Small intestine (tissue), 7 donors: ENCODE results near the gene MS4A12. TPM values are rescaled to one million over a fixed set of nuclear protein-coding genes. Genes with fewer than 3 reads are reported as not detected.

Source experiments
- DNase-seq, 2 donors: peaks; one replicate each; pipeline versions ENCODE4 v3.0.0 to v3.0.0-alpha.2; 2013
- FAIRE-seq: peaks from 2 replicates; lab custom pipeline; 2012; peaks lifted over from hg19 to GRCh38; lab: Jason Lieb, UNC
- H3K27ac ChIP-seq, 3 donors: one replicate each; pipeline ENCODE4 v1.5.1; 2013; ENCODE audit warnings: low read length in 2 of 3, mild to moderate bottlenecking in 2 of 3, control low read depth in 1 of 3, inconsistent platforms in 1 of 3, low read depth in 1 of 3, moderate library complexity in 1 of 3
- H3K27me3 ChIP-seq, 3 donors: one replicate each; pipeline ENCODE4 v1.6.1; 2013; ENCODE audit warnings: low read length in 3 of 3, inconsistent platforms in 1 of 3; ENCODE audit not compliant: control insufficient read depth in 3 of 3, insufficient read depth in 3 of 3
- H3K36me3 ChIP-seq, 3 donors: one replicate each; pipeline ENCODE4 v1.6.1; 2013; ENCODE audit warnings: low read length in 3 of 3, inconsistent platforms in 1 of 3, low read depth in 1 of 3, mild to moderate bottlenecking in 1 of 3, moderate library complexity in 1 of 3; ENCODE audit not compliant: control insufficient read depth in 3 of 3, insufficient read depth in 2 of 3
- H3K4me1 ChIP-seq, 3 donors: one replicate each; pipeline ENCODE4 v1.6.1; 2013; ENCODE audit warnings: low read length in 2 of 3, inconsistent platforms in 1 of 3, low read depth in 1 of 3, mild to moderate bottlenecking in 1 of 3, moderate library complexity in 1 of 3; ENCODE audit not compliant: control insufficient read depth in 3 of 3, insufficient read depth in 2 of 3
- H3K4me3 ChIP-seq, 3 donors: one replicate each; pipeline ENCODE4 v1.5.1; 2013; ENCODE audit warnings: low read length in 3 of 3, control low read depth in 1 of 3, inconsistent platforms in 1 of 3, low read depth in 1 of 3, mild to moderate bottlenecking in 1 of 3, moderate library complexity in 1 of 3
- H3K9me3 ChIP-seq, 2 donors: one replicate each; pipeline ENCODE4 v1.6.1; 2013; ENCODE audit warnings: low read depth in 1 of 2, low read length in 1 of 2; ENCODE audit not compliant: control insufficient read depth in 2 of 2, insufficient read depth in 1 of 2
- WGBS, 3 donors: extraction: QIAGEN DNeasy Blood & Tissue Kit; methylation state at CpG; one replicate each; pipeline ENCODE4 v1.1.7; 2013; 5-methylcytosine and 5-hydroxymethylcytosine counted together
- polyA plus RNA-seq, 4 donors: library from polyadenylated mRNA; stranded (reverse) in 3 of 4; unstranded in 1 of 4; fragments of 200-250 nt in 3 of 4; fragments of 120-200 nt in 1 of 4; gene quantifications; one replicate each; pipeline versions ENCODE4 v1.2.1 to v1.2.3, GENCODE V29; 2013
- donor health status: healthy with polysubstance abuse.
- donor health status: control.
- donor health status: control.
- donor health status: Bipolar disorder and iron deficiency.
- donor health status: healthy.

MS4A12 gene
- polyA plus RNA-seq, 4 donors = 0.04 TPM; not detected in 3

DNA sequence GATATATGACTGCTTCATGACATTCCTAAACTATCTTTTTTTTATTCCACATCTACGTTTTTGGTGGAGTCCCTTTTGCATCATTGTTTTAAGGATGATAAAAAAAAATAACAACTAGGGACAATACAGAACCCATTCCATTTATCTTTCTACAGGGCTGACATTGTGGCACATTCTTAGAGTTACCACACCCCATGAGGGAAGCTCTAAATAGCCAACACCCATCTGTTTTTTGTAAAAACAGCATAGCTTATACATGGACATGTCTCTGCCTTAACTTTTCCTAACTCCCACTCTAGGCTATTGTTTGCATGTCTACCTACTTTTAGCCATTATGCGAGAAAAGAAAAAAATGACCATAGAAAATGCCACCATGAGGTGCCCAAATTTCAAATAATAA is 23.7 kb upstream of the MS4A12 start:
- FAIRE-seq (no peak), DNase-seq (no peak)
- no peaks in the 10 kb centered on the region for H3K4me1 ChIP-seq
- H3K4me3 ChIP-seq = no peak overlapping the region
- no peaks in the 10 kb centered on the region for H3K9me3 ChIP-seq
- no peaks in the 10 kb centered on the region for H3K27me3 ChIP-seq
- no peak overlapping the region for H3K27ac ChIP-seq
- H3K36me3 ChIP-seq = no peaks in the 10 kb centered on the region
- WGBS, 3 donors = 64 to 79% (median 67%) methylated on average over 2 of the region's 2 CpGs

DNA sequence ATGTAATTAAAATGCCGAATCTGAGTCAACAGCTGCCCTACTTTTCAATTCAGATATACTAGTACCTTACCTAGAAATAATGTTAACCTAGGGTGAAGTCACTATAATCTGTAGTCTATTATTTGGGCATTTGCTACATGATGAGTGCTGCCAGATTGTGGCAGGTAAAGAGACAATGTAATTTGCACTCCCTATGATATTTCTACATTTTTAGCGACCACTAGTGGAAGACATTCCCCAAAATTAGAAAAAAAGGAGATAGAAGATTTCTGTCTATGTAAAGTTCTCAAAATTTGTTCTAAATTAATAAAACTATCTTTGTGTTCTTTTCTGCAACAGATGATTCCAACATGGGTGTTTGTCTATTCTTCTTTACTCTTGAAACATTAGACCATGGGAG is 22.9 kb upstream of the MS4A12 start:
- 60 to 66% (median 63%) methylated on average over 2 of the region's 2 CpGs for WGBS, 3 donors

DNA sequence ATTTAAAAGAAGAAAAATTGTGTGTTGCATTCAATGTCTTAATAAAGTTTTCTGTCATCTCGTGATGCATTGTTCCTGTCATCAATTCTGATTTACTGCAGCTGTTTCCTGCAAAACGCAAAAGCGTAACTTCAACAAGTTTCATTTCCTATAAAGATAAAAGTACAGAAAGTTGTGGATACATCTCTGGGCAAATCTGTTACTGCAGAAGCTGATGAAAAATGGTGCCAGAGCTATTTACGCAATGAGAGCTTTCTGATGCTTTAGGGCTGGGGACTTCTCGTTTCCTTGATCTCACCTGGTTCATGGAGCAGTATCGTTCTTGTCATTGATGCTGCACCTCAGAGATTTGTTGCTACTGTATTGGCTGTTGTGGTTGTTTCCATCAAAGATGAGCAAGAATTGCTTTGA is 15.5 kb upstream of the MS4A12 start:
- FAIRE-seq (no peak), DNase-seq (no peak)
- 53 to 77% (median 59%) methylated on average over 6 of the region's 6 CpGs for WGBS, 3 donors
- H3K4me1 ChIP-seq = no peaks in the 10 kb centered on the region
- no peaks in the 10 kb centered on the region for H3K36me3 ChIP-seq
- no peaks in the 10 kb centered on the region for H3K27me3 ChIP-seq
- H3K4me3 ChIP-seq = no peak overlapping the region
- no peaks in the 10 kb centered on the region for H3K9me3 ChIP-seq
- no peak overlapping the region for H3K27ac ChIP-seq

More for the DNA sequence above, 22.9 kb upstream of the MS4A12 start:
- no peaks in the 10 kb centered on the region for H3K4me1 ChIP-seq
- no peaks in the 10 kb centered on the region for H3K36me3 ChIP-seq
- no peak overlapping the region for H3K4me3 ChIP-seq
- FAIRE-seq (no peak), DNase-seq (no peak)
- no peaks in the 10 kb centered on the region for H3K9me3 ChIP-seq
- no peak overlapping the region for H3K27ac ChIP-seq
- no peaks in the 10 kb centered on the region for H3K27me3 ChIP-seq

DNA sequence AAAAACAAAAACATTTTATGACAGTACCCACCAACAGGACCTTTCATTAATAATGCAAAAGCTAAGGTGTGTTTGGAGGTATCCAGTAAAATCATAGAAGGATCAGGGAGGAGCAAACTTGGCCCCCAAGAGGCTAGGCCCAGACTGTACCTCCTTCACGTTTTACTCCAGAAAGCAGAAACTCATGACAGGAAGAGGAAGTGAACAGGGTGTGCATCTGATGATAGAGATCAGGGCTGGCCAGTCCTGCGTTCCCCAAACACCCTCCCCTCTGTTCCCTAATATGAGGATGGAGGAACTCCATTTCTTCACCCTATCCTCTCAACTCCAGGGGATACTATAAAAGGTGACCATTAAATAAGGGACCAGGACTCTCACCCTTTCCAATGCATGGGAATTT is 10.2 kb upstream of the MS4A12 start:
- Histone ChIP-seq H3K9me3 (no peaks in the 10 kb centered on the region), H3K4me1 (no peaks in the 10 kb centered on the region), H3K27me3 (no peaks in the 10 kb centered on the region), H3K4me3 (no peak overlapping the region), H3K27ac (no peak overlapping the region), H3K36me3 (no peaks in the 10 kb centered on the region)
- 33 to 48% (median 42%) methylated on average over 2 of the region's 2 CpGs for WGBS, 3 donors
- FAIRE-seq (no peak), DNase-seq (no peak)

DNA sequence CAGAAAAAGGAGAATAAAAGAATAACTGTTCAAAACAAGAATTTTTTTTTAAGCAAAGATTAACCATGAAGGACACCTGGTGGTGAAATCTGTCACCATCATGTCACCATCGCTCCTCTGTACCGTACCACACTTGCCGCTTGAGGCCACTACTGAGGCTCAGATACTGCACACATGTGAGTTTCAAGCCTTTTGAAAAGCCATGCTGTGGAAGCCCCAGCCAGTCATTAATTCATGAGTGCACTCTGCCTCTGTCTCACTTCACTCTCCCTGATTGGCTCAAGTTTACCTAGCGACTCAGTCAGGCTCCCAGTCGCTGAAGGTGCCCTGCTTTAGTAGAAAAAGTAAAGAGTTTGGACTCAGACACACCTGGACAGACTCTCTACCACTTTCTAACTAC is 6.6 kb upstream of the MS4A12 start:
- H3K4me3 ChIP-seq = no peak overlapping the region
- FAIRE-seq = no peak

DNA sequence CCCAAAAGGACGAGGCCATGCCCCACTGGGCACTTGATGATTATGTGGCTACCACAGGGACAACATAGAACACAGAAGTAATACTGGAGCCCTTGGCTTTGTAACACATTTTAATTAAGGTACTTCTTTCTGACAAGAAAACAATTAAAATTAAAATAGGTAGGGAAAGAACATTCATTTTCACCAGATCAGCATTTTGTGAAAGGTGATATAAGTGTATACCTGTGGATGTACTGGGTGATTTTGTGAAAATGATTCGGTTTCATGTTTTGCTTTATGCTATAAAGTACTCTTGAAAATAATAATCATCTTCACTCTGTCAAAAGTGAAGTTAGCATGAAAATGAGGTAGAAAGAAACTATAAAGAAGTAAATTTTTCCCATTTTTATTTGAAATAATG is 876 bp downstream of the MS4A12 start:
- H3K4me3 ChIP-seq = no peak overlapping the region
- no peaks in the 10 kb centered on the region for H3K36me3 ChIP-seq
- DNase-seq (no peak), FAIRE-seq (no peak)
- H3K9me3 ChIP-seq = no peaks in the 10 kb centered on the region
- 83 to 88% (median 85%) methylated on average over 2 of the region's 2 CpGs for WGBS, 3 donors
- no peak overlapping the region for H3K27ac ChIP-seq
- peaks cover 0 to 2% (median 0%) of the 10 kb centered on the region in 3 donors for H3K27me3 ChIP-seq
- H3K4me1 ChIP-seq = no peaks in the 10 kb centered on the region

More for the DNA sequence above, 6.6 kb upstream of the MS4A12 start:
- WGBS, 3 donors = 43 to 72% (median 55%) methylated on average over 5 of the region's 5 CpGs
- no peaks in the 10 kb centered on the region for H3K36me3 ChIP-seq
- H3K27me3 ChIP-seq = no peaks in the 10 kb centered on the region
- no peaks in the 10 kb centered on the region for H3K4me1 ChIP-seq
- H3K9me3 ChIP-seq = no peaks in the 10 kb centered on the region
- no peak overlapping the region for H3K27ac ChIP-seq
- DNase-seq = peak; percentile 42 to 60

DNA sequence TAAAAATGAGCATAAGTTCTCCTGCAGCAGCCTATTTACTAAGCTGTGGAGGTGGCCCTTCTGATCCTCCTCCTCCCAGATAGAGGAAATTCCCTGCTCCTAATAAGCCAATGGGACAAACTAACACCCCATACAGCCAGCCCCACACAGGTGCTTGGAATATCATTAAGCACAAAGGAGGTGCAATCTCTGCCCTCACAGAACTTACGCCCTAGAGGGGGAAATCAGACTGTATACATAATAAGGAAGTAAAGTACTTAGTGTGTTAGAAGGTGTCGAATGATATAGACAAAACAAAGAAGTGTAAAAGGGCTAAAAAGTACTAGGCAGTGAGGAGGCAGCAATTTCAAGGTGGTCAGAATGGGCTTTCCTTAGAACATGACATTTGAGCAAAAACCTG is 5.8 kb downstream of the MS4A12 start:
- WGBS, 3 donors = 49 to 57% (median 52%) methylated on average over 2 of the region's 2 CpGs
- FAIRE-seq (no peak), DNase-seq (no peak)
- H3K36me3 ChIP-seq = no peaks in the 10 kb centered on the region
- peaks cover 0 to 10% (median 2%) of the 10 kb centered on the region in 3 donors for H3K4me1 ChIP-seq
- peak overlapping the region in 1 of 3 donors; percentile 32 for H3K27ac ChIP-seq
- H3K27me3 ChIP-seq = peaks cover 0 to 2% (median 0%) of the 10 kb centered on the region in 3 donors
- no peaks in the 10 kb centered on the region for H3K9me3 ChIP-seq
- no peak overlapping the region for H3K4me3 ChIP-seq

DNA sequence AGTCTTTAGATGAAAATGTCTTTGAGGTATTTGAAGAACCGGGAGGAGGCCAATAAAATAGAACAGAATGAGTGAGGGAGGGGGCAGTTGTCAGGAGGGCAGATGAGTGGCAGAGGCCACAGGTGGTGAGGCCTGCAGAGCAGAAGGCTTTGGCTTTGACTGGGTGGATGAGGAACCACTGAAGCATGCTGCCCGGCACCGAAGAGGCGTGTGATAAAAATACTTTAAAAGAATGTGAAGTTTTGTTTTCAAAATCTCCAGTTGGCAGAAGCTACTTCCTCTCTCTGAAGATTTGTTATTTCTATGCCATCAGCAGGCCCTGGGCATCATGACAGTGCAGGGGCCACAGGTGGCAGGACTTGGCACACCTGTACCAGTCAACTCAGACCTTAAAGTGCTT is 6.3 kb downstream of the MS4A12 start:
- DNase-seq (no peak), FAIRE-seq (no peak)
- Histone ChIP-seq H3K9me3 (no peaks in the 10 kb centered on the region), H3K36me3 (no peaks in the 10 kb centered on the region), H3K27ac (no peak overlapping the region), H3K4me3 (no peak overlapping the region), H3K27me3 (peaks cover 0 to 2% (median 0%) of the 10 kb centered on the region in 3 donors), H3K4me1 (peaks cover 0 to 10% (median 2%) of the 10 kb centered on the region in 3 donors)
- 54 to 75% (median 60%) methylated on average over 4 of the region's 4 CpGs for WGBS, 3 donors

DNA sequence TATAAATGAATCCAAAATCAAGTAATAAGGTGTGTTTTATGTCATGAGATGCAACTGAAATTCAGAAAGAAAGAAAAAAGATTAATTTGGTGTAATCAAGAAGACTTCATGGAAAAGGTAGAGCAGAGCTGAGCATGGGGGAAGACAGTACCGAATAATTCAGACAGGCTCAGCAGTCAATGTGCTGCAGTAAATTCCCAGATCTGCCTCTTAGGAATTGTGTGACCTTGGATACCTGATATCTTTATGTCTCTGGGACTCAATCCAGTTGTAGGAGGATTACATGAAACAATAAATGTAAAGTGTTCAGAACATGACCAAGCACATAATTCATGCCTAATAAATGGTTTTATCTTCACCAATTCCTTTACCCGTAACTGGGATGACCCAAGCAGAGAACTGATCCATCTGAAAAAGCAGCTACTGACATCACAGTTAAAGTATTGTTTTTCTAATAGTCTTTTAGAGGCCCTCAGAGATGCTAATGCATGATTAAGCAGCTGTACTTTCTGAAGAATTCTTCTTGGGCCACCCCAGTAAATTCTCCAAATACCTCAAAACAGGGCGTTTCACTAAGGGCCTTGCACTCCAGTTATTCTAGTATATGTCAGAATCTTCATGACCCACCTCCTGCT is 7.8 kb downstream of the MS4A12 start:
- H3K9me3 ChIP-seq = no peaks in the 10 kb centered on the region
- no peak overlapping the region for H3K4me3 ChIP-seq
- peaks cover 0 to 10% (median 4%) of the 10 kb centered on the region in 3 donors for H3K4me1 ChIP-seq
- 29 to 62% (median 32%) methylated on average over 3 of the region's 3 CpGs for WGBS, 3 donors
- H3K27ac ChIP-seq = no peak overlapping the region
- no peaks in the 10 kb centered on the region for H3K36me3 ChIP-seq
- DNase-seq = peak in 1 of 2 donors; percentile 55
- FAIRE-seq = no peak
- H3K27me3 ChIP-seq = peaks cover 0 to 2% (median 0%) of the 10 kb centered on the region in 3 donors
